GM13977 (cell line): ENCODE results near the gene ZWILCH.

Experiments used
- DNase-seq: peaks from one replicate; pipeline ENCODE4 v3.0.0; 2012; ENCODE audit warnings: low spot score
- in situ Hi-C: fragments of 300-500 bp; cut with MboI; formaldehyde crosslinking; loops from one replicate; pipeline ENCODE4 v1.12.0; 2022; ENCODE audit warnings: low sequenced_read_pairs, low pct_unique_long_range_greater_than_20kb, mixed read lengths, inconsistent platforms; ENCODE audit not compliant: unreplicated experiment
- TF ChIP-seq, protein P1 (sequence below): IDR thresholded peaks from 2 replicates; pipeline ENCODE4 v1.5.1; 2012; ENCODE audit warnings: mild to moderate bottlenecking, control low read depth; ENCODE audit not compliant: insufficient read depth; ENCODE audit errors: extremely low read depth, missing control alignments

ZWILCH gene

DNA sequence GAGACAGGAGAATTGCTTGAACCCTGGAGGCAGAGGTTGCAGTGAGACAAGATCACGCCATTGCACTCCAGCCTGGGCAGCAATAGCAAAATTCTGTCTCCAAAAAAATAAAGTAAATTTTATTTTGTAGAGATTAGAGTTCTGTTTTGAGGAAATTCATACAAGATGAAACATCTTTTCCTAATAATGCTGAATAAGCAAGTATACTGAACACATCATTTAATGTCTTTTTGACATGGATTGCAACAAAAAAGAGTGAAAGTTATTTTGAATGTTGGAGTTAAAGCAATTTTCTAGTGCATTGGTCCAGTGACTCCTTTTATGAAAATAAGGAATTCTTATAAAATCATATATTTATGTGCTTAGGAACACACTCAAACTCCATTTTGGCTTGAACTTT, 40.1 kb downstream of the ZWILCH start:
- TF ChIP-seq, protein P1, sequence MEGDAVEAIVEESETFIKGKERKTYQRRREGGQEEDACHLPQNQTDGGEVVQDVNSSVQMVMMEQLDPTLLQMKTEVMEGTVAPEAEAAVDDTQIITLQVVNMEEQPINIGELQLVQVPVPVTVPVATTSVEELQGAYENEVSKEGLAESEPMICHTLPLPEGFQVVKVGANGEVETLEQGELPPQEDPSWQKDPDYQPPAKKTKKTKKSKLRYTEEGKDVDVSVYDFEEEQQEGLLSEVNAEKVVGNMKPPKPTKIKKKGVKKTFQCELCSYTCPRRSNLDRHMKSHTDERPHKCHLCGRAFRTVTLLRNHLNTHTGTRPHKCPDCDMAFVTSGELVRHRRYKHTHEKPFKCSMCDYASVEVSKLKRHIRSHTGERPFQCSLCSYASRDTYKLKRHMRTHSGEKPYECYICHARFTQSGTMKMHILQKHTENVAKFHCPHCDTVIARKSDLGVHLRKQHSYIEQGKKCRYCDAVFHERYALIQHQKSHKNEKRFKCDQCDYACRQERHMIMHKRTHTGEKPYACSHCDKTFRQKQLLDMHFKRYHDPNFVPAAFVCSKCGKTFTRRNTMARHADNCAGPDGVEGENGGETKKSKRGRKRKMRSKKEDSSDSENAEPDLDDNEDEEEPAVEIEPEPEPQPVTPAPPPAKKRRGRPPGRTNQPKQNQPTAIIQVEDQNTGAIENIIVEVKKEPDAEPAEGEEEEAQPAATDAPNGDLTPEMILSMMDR = no peak
- in situ Hi-C loops = no loop called here
- DNase-seq = no peak

DNA sequence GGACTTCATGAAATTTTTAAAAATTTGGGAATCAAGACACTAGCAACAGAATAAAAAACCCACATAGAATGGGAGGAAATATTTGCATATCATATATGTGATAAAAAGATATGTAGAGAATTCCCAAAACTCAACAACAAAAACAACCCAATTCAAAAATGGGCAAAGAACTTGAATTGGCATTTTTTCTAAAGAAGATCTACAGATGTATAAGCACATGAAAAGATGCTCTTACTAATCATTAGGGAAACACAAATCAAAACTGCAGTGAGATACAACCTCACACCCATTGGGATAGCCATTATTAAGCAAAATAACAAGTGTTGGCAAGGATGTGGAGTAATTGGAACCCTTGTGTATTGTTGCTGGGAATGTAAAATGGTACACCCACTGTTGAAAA, 50.6 kb downstream of the ZWILCH start:
- in situ Hi-C loops = no loop called here
- TF ChIP-seq, protein P1 = no peak
- DNase-seq = no peak

GRCh38 chr15:66558271-66558670, 53.1 kb downstream of the ZWILCH start:
- TF ChIP-seq, protein P1 = no peak
- in situ Hi-C loops = no loop called here
- no peak for DNase-seq

DNA sequence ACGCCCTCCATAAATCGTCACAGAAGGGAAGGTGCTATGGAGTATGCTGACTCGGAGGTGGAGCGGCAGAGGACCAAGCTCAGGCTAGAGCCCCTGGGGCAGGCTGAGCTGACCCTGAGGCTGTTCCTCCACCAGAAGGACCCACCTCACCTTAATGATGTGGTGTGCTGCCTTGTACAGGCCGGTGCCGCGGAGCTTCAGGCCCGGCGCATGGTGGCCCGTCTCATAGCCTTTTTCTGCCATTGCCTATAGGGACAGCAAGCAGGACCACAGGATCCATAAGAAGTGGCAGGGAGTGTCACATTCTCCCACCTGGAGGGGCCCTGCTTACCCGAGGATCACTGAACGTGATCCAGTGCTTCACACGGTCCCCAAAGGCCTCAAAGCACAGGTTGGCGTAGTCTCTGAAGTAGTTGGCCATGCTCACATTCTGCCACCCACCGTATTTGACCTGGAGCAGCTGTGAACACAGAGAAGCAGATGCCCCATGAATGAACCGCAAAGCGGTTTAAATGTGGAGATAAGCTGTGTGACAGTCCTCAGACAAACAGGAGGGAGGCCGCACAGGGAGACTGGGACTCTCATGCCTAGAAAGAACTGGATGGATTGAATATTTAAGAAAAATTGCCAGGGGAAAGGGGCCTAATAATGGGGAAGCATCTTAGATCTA, 55.9 kb downstream of the ZWILCH start:
- TF ChIP-seq, protein P1 = no peak
- no peak for DNase-seq
- in situ Hi-C loops = no loop called here

GRCh38 chr15:66563126-66563525, 58.0 kb downstream of the ZWILCH start:
- in situ Hi-C loops = no loop called here
- no peak for DNase-seq
- TF ChIP-seq, protein P1 = no peak

DNA sequence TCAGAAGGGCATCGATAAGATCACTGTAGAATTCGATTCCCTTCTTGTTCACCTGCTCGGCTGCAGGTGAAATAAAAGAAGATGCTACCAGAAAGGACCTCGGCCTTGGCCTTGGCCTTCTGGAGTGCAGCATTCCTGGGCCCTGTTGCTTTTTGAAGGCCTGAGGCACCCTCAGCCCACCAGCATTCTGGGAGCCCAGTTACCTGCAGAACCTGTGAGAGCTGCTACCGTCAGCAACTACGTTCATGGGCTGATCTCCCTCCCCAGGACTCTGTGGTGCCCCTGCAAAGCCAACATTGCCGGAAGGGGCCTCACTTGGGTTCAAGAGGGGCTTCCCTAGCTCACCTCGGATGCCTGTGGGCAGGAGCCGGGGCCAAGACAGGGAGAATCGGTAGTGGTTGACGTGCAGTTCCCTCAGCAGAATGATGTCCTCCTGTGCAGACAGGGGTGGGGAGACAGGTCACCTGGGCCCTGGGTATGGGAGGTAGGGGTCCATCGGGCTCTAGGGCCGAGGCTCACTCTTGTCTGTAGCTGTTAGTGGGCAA, 58.5 kb downstream of the ZWILCH start:
- TF ChIP-seq, protein P1 = no peak
- in situ Hi-C loops = no loop called here
- DNase-seq = no peak
